Skin of body (tissue), 2 donors: ENCODE results near the gene ICA1L. TPM values are rescaled to one million over a fixed set of nuclear protein-coding genes. Genes with fewer than 3 reads are reported as not detected.

Experiments used
- DNase-seq: peaks from one replicate; lab custom pipeline; 2025; lab: John Stamatoyannopoulos, UW
- total RNA-seq: library from RNA; depleted of rRNA; stranded (reverse); fragments of >200 nt; gene quantifications from one replicate; pipeline ENCODE4 v1.2.3, GENCODE V29; 2014

ICA1L gene
- total RNA-seq, 1 donor from 2014 or later, result 13.5 TPM

DNA sequence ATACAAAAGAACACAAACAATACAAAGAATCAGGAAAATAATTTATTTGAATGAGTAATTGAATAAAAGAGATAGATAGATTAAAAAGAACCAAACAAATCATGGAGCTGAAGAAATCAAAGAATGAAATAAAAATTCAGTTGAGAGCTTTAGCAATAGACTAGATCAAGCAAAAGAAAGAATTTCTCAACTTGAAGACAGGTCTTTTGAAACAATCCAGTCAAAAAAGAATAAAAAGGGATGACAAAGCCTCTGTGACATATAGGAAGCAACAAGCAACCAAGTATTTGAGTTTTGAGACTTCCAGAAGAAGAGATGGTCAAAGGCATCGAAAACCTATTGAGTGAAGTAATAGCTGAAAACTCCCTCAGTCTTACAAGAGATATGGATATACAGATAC lies 128.0 kb downstream of the ICA1L start:
- no peak for DNase-seq

DNA sequence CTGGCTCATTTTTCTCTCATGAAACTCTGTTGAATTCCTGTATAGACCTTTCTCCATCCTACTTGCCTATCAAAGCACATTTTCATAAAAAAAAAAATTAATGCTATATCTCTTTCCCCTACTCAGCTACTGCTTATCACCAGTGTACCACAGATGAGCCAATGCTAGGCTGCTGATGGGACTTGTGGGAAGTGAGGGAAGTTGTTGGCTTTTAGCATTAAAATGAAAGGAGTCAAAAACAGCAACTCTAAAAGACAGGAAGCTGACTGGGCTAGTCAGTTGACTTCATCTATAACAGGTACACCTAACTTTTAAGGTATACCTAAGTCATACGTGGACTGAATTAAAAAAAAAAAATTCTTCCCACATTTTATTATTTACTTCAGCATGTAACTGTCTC lies 134.7 kb downstream of the ICA1L start:
- DNase-seq, result no peak

- DNase-seq, result no peak
Observed at GRCh38 chr2:202726070-202726469, 145.5 kb downstream of the ICA1L start.

- no peak for DNase-seq
Observed at GRCh38 chr2:202723746-202724145, 147.8 kb downstream of the ICA1L start.

Other genes with a start within 250 kb of the ICA1L start
- gene FAM117B, start 236.8 kb downstream of the ICA1L start, total RNA-seq, result 7.1 TPM
- 27.4 TPM for gene WDR12, start 39.9 kb upstream of the ICA1L start, total RNA-seq
- gene CARF, start 40.5 kb upstream of the ICA1L start, total RNA-seq, result 12.3 TPM
- gene NBEAL1, start 143.1 kb upstream of the ICA1L start, total RNA-seq, result 38.8 TPM